ENCODE data around the gene COQ10A. TPM values are rescaled to one million over a fixed set of nuclear protein-coding genes. Genes with fewer than 3 reads are reported as not detected.

COQ10A gene
- total and polyA plus RNA-seq, 10 of the 15 experiments (the other 5 are each of a cell fraction or from before 2014, with no cell fraction given): 3.3 to 19.5 (median 6.9) TPM

GRCh38 chr12:56219840-56220239, 46.9 kb upstream of the COQ10A start (continued):
- no peak for TF ChIP-seq REST (IDR thresholded peaks at IDR 0.05; ENCODE audit: low read depth, low read length)

- H3K27ac ChIP-seq (ENCODE audit: control insufficient read depth, insufficient read depth): peak overlapping the region; percentile 96
- H3K4me3 ChIP-seq: peak overlapping the region; percentile 91
- peaks cover 30% of the 10 kb centered on the region for H3K79me2 ChIP-seq (ENCODE audit: control insufficient read depth, insufficient read depth, low read length)
- under 1% methylated on average over 10 of the region's 10 CpGs for WGBS (ENCODE audit: insufficient coverage, insufficient replicate concordance, low lambda C conversion rate, missing lambda C conversion rate)
- in situ Hi-C loops (cut with MboI) (no loop called here), intact Hi-C loops (cut with micrococcal nuclease; ENCODE audit: unreplicated experiment) (no loop called here)
- H4K20me1 ChIP-seq (ENCODE audit: control insufficient read depth, insufficient read depth): no peaks in the 10 kb centered on the region
- H3K4me1 ChIP-seq (ENCODE audit: control insufficient read depth, insufficient read depth, low read length): 0 out of 2 replicates have a peak, but pooled peaks cover 3% of the 10 kb centered on the region
- peak; percentile 30 for DNase-seq (ENCODE audit: low read depth, low spot score)
- BruUV-seq (replicated peaks): no TSS peak
- peak; percentile 2 for ATAC-seq
- no peaks in the 10 kb centered on the region; the same call in 2 of the 3 replicates for H3K9me3 ChIP-seq (replicated peaks; ENCODE audit: control insufficient read depth, insufficient read depth, low read length)
- no peaks in the 10 kb centered on the region for H3K27me3 ChIP-seq (replicated peaks in 1 of 2; ENCODE audit: control insufficient read depth in 2 of 2, insufficient read depth in 2 of 2, low read length in 1 of 2)
- H3K36me3 ChIP-seq (ENCODE audit: control insufficient read depth in 2 of 2, insufficient read depth in 2 of 2, low read length in 1 of 2): no peaks in the 10 kb centered on the region; a peak in 1 of 4 replicates
- H3K4me2 ChIP-seq (ENCODE audit: control insufficient read depth, insufficient read depth): peak overlapping the region; percentile 96
- H2AFZ ChIP-seq (ENCODE audit: control insufficient read depth, low read depth, low read length): no peak overlapping the region
- no peak for FAIRE-seq
- peak overlapping the region; percentile 95 for H3K9ac ChIP-seq (ENCODE audit: control insufficient read depth, insufficient read depth, low read length)
- ChIA-PET POLR2A (interaction anchor here (0.6 to 4.0 kb wide), 18 partner anchors 13 to 403 kb away, joined by 3 to 68 read pairs (median 6); partner anchors contain the start of genes COQ10A, DNAJC14, ESYT1 and RPL41), CTCF (interaction anchor here (0.7 to 4.2 kb wide), 12 partner anchors 12 to 241 kb away, joined by 3 to 107 read pairs (median 5); partner anchors contain the start of genes ESYT1, SMARCC2, STAT2 and ZC3H10), RAD21 (ENCODE audit: unreplicated experiment) (interaction anchor here (1.2 to 3.5 kb wide), 10 partner anchors 15 to 483 kb away, joined by 3 to 41 read pairs (median 10); partner anchors contain the start of genes ANKRD52, ESYT1, MYL6 and SMARCC2), SMC1A (ENCODE audit: uncharacterized antibody, unreplicated experiment) (interaction anchor here (0.7 to 3.4 kb wide), 11 partner anchors 11 to 295 kb away, joined by 3 to 33 read pairs (median 9); partner anchors contain the start of genes CNPY2, SMARCC2 and ZC3H10)
- TF ChIP-seq ETV6 (conservative IDR thresholded peaks at IDR 0.05 in 1 of 2, IDR thresholded peaks at IDR 0.05 in 1 of 2; ENCODE audit: borderline replicate concordance in 1 of 2, low read depth in 1 of 2) (no peak), ZNF384 (IDR thresholded peaks at IDR 0.05; ENCODE audit: borderline replicate concordance, low read depth, low read length) (peak; percentile 64), NFIC (IDR thresholded peaks at IDR 0.05; ENCODE audit: low read depth, low read length) (no peak), SPI1 (IDR thresholded peaks at IDR 0.05; ENCODE audit: borderline replicate concordance, insufficient read depth, low read depth, low read length) (0 out of 2 replicates have a peak, but pooled peaks have one; percentile 20), ATF7 (IDR thresholded peaks at IDR 0.05; ENCODE audit: low read depth) (0 out of 2 replicates have a peak, but pooled peaks have one; percentile 13), BCL11A (IDR thresholded peaks at IDR 0.05; ENCODE audit: low read depth, low read length) (no peak), ATF2 (IDR thresholded peaks at IDR 0.05; ENCODE audit: low read length) (no peak)
These were observed 46.0 kb upstream of the COQ10A start for GRCh38 chr12:56220611-56221231.
